Measurements from ENCODE around the gene NAV1.

Gene NAV1

DNA sequence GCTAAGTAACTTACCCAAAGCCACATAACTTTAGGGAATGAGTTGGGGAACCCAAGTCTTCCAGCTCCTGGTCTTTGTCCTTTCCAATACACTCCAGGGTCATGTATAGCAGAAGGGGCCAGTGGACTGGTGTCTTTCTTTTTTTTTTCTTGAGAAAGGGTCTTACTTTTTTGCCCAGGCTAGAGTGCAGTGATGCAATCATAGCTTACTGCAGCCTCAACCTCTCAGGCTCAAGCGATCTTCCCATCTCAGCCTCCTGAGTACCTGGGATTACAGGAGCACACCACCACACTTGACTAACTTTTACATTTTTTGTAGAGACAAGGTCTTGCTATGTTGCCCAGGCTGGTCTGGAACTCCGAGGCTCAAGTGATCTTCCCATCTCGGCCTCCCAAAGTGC, 12.2 kb downstream of the NAV1 start:
- H3K4me3 ChIP-seq (ENCODE audit: control insufficient read depth, low read depth, low read length): no peak overlapping the region
- TF ChIP-seq, protein P1, sequence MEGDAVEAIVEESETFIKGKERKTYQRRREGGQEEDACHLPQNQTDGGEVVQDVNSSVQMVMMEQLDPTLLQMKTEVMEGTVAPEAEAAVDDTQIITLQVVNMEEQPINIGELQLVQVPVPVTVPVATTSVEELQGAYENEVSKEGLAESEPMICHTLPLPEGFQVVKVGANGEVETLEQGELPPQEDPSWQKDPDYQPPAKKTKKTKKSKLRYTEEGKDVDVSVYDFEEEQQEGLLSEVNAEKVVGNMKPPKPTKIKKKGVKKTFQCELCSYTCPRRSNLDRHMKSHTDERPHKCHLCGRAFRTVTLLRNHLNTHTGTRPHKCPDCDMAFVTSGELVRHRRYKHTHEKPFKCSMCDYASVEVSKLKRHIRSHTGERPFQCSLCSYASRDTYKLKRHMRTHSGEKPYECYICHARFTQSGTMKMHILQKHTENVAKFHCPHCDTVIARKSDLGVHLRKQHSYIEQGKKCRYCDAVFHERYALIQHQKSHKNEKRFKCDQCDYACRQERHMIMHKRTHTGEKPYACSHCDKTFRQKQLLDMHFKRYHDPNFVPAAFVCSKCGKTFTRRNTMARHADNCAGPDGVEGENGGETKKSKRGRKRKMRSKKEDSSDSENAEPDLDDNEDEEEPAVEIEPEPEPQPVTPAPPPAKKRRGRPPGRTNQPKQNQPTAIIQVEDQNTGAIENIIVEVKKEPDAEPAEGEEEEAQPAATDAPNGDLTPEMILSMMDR (IDR thresholded peaks at IDR 0.05; ENCODE audit: control insufficient read depth, insufficient read depth, low read depth, low read length, missing control alignments): no peak
- no peak for DNase-seq (ENCODE audit: low read depth)

DNA sequence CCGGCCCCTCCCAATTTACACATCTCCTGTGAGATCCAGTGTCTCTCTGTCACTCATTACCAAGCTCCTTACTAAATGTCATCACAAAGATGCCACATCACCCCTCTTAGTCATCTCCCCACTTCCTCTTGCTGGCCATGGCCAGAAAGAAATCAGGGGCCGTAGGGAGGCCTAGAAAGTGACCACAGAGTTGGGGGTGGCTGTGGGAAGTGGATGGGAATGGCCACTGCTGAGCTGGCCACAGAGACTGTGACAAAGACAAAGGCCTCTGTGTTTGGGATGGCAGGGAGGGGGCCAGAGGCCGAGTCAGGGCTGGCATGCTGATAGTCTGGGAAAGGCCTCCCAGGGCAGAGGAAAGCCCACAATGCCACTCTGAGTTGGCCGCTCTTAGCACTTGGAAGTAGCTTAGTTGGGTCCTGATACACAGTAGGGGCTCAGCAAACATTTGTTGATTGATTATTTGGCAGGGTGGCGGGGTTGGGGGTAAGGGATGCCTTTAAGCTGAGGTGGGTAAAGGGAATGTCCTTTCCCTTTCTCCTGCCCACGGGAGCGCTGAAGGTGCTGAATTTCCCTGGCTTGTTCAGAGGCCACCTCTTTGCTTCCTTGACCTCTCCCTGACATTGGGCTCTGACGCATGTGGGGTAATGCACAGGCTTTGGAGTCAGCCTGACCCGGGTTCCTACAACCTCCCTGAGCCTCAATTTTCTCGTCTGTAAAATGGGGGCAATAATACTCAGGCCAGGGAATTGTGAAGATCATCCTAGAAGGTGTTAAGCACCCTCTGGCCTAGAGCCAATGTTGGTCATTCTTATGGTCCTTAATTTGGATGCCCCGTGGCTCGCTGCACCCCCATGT, 13.2 kb downstream of the NAV1 start:
- TF ChIP-seq, protein P1 (IDR thresholded peaks at IDR 0.05; ENCODE audit: control insufficient read depth, insufficient read depth, low read depth, low read length, missing control alignments): no peak
- no peak for DNase-seq (ENCODE audit: low read depth)
- H3K4me3 ChIP-seq (ENCODE audit: control insufficient read depth, low read depth, low read length): no peak overlapping the region

- no peak overlapping the region for H3K4me3 ChIP-seq (ENCODE audit: control insufficient read depth, low read depth, low read length)
- DNase-seq (ENCODE audit: low read depth): no peak
- TF ChIP-seq, protein P1 (IDR thresholded peaks at IDR 0.05; ENCODE audit: control insufficient read depth, insufficient read depth, low read depth, low read length, missing control alignments): no peak
These were observed 14.0 kb downstream of the NAV1 start for GRCh38 chr1:201552941-201553351.

DNA sequence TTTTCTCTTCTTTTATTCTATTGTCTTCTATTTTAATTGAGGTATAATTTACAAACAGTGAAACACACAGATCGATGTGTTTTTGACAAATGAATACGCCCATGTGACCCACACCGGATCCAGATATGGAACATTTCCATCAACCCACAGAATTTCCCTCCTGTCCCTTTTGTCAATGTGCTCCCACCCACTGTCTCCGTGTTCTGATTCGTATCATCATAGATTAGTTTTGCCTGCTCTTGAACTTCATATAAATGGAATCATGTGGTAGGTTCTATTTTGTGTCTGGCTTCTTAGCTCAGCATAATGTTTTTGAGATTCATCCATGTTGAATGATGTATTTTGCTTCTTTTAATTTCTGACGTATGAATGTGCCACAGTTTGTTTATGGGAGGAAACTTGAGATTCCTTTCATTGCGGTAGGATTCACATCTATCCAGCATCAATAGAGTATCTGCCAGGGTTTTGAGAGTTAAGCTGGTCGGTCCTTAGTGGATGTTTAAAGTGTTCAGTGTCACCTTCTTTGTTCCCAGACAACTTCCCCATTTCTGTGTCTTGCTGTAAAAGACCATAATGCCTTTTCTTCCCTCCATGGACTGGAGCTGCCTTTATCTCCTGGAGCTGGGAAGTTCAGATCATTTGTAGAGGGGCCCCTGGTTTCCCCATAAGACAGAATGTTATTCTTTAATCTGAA, 14.7 kb downstream of the NAV1 start:
- TF ChIP-seq, protein P1 (IDR thresholded peaks at IDR 0.05; ENCODE audit: control insufficient read depth, insufficient read depth, low read depth, low read length, missing control alignments): no peak
- H3K4me3 ChIP-seq (ENCODE audit: control insufficient read depth, low read depth, low read length): no peak overlapping the region
- no peak for DNase-seq (ENCODE audit: low read depth)

DNA sequence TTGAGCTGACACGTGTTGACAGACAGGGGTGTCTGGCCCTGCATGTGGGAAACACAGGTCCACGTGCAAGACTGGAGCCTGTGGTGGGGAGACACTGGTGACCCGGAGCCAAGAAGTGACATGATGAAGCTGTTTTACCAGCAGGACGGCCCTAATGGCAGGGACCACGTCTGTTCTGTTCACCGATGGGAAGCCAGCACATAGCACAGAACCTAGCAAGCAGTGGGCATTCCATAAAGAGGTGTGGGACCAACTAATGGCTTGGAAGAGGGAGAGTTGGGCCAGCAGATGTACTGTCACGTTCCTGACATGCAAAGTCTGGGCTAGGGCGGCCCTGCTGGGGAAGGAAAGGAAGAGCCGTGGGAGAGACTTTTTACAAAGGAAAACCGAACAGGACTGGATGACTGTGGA, 15.3 kb downstream of the NAV1 start:
- TF ChIP-seq, protein P1 (IDR thresholded peaks at IDR 0.05; ENCODE audit: control insufficient read depth, insufficient read depth, low read depth, low read length, missing control alignments): no peak
- H3K4me3 ChIP-seq (ENCODE audit: control insufficient read depth, low read depth, low read length): no peak overlapping the region
- no peak for DNase-seq (ENCODE audit: low read depth)

DNA sequence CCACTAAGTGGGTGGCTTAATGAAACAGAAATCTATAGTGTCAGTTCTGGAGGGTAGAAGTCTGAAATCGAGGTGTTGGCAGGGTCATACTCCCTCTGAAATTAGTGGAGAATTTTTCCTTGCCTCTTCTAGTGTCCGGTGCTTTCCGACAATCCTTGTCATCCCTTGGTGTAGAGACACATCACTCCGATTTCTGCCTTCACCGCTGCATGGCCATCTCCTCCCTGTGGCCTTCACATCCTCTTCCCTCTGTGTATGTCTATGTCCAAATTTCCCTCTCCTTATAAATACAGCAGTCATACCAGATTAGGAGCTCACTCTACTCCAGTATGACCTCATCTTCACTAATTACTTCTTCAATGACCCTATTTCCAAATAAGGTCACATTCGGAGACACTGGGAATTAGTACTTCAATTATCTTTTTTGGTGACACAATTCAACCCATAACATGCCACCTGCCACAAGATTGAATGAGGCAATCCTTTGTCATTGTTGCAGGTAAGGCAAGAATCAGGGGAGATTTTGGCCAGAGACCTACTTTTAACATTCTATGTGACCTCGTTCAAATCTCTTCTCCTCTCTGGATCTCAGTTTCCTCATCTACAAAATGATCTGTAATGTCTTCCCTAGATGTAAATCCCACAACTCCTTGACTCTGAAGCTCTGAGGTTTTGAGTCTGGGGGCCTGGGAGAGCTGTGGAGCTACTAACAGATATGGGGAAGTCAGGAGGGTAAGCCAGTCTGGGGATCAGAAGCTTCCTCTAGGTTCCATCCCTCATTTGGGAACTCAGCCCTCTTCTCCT, 16.1 kb downstream of the NAV1 start:
- H3K4me3 ChIP-seq (ENCODE audit: control insufficient read depth, low read depth, low read length): no peak overlapping the region
- DNase-seq (ENCODE audit: low read depth): no peak
- TF ChIP-seq, protein P1 (IDR thresholded peaks at IDR 0.05; ENCODE audit: control insufficient read depth, insufficient read depth, low read depth, low read length, missing control alignments): no peak

Measured in AG09309 (cell line).